SH-SY5Y (cell line): ENCODE measurements around the gene HOXA11.

ENCODE experiments used
- GATA2 ChIP-seq: IDR thresholded peaks from 2 replicates; pipeline ENCODE4 v1.6.1; 2011; ENCODE audit warnings: mild to moderate bottlenecking, low read depth, low read length
- GATA3 ChIP-seq: IDR thresholded peaks from 2 replicates; pipeline ENCODE4 v1.6.1; 2011; ENCODE audit warnings: low read depth, mild to moderate bottlenecking, low read length, moderate library complexity

- TF ChIP-seq GATA2 (no peak), GATA3 (no peak)
Observed at GRCh38 chr7:27212497-27213432, 27.7 kb upstream of the HOXA11 start.
